Effector memory CD8-positive, alpha-beta T cell (primary cell): ENCODE results near the gene REEP6.

Experiments
- ATAC-seq: fragments of 150-1000 bp; cut with Tn5 transposase; replicated peaks from 2 replicates; pipeline ENCODE4 v1.10.0; 2021; ENCODE audit warnings: mild to moderate bottlenecking, moderate library complexity
- DNase-seq, 3 experiments: peaks; one replicate each; pipeline ENCODE4 v3.0.0; 2021
- H3K27ac Mint-ChIP-seq, 2 donors: one replicate each; pipeline ENCODE4 v1.8.0; 2022; ENCODE audit warnings: mild to moderate bottlenecking in 2 of 2, mixed read lengths in 2 of 2, moderate library complexity in 2 of 2
- H3K27me3 Mint-ChIP-seq, 2 donors: one replicate each; pipeline ENCODE4 v1.8.0; 2022; ENCODE audit warnings: mixed read lengths in 2 of 2
- H3K36me3 Mint-ChIP-seq: one replicate; pipeline ENCODE4 v1.8.0; 2022; ENCODE audit warnings: mild to moderate bottlenecking, moderate library complexity, mixed read lengths; ENCODE audit not compliant: insufficient read depth
- H3K4me1 Mint-ChIP-seq, 2 donors: one replicate each; pipeline ENCODE4 v1.8.0; 2022; ENCODE audit warnings: low read depth in 2 of 2, mixed read lengths in 2 of 2
- H3K4me3 Mint-ChIP-seq, 2 donors: one replicate each; pipeline ENCODE4 v1.8.0; 2022; ENCODE audit warnings: mild to moderate bottlenecking in 2 of 2, mixed read lengths in 2 of 2, moderate library complexity in 2 of 2
- H3K9me3 Mint-ChIP-seq, 2 donors: one replicate each; pipeline ENCODE4 v1.8.0; 2022; ENCODE audit warnings: mixed read lengths in 2 of 2
- total RNA-seq, 9 experiments: gene quantifications; one replicate each; lab custom pipeline; 2026; lab: John Stamatoyannopoulos, UW

Gene REEP6
- 0.67 to 4.3 (median 1.8) reads per million in 9 experiments for total RNA-seq

DNA sequence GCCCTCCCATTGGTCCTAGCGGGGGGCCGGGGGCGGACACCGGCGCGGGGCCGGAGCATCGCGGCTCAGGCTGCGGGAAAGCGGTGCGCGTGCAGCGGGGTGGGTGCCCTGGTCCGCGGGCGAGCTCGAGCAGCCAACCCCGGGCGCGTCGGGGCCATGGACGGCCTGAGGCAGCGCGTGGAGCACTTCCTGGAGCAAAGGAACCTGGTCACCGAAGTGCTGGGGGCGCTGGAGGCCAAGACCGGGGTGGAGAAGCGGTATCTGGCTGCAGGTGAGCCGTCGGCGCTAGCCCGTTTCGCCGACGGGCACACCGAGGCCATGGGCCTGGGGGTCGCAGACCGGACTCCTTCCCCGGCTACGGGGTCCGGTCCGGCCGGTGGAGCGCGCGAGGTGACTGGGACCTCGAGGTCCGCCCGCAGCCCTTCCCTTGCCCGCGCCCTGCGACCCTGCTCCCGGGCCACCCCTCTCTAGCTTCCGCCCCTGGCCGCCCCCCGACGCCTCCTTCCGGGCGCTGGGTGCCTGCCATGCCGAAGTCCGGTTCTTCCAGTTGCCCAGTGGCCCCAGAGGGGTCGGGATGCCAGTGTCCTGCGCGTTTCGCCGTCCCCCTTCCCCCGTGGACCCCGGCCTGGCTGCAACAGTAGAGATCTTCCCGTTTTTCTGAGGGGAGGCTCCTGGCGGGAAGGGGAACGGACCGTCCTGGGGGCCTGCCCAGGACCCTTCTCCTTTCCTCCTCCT is at the start of gene REEP6:
TSS of gene REEP6 (plus strand) at position 68 of the 735 bp plus-strand sequence. CDS start at position 157, 89 bp downstream.
- Mint-ChIP-seq H3K4me1 (peaks cover 17 to 18% of the 10 kb centered on the region in 2 donors), H3K27ac (peak within 1 kb of the TSS; percentile 81 to 83), H3K4me3 (peak within 1 kb of the TSS; percentile 81), H3K36me3 (peaks cover 9% of the 10 kb centered on the region), H3K9me3 (no peaks in the 10 kb centered on the region), H3K27me3 (peaks cover 0 to 3% of the 10 kb centered on the region in 2 donors)
- ATAC-seq: no peak
- no peak for DNase-seq

DNA sequence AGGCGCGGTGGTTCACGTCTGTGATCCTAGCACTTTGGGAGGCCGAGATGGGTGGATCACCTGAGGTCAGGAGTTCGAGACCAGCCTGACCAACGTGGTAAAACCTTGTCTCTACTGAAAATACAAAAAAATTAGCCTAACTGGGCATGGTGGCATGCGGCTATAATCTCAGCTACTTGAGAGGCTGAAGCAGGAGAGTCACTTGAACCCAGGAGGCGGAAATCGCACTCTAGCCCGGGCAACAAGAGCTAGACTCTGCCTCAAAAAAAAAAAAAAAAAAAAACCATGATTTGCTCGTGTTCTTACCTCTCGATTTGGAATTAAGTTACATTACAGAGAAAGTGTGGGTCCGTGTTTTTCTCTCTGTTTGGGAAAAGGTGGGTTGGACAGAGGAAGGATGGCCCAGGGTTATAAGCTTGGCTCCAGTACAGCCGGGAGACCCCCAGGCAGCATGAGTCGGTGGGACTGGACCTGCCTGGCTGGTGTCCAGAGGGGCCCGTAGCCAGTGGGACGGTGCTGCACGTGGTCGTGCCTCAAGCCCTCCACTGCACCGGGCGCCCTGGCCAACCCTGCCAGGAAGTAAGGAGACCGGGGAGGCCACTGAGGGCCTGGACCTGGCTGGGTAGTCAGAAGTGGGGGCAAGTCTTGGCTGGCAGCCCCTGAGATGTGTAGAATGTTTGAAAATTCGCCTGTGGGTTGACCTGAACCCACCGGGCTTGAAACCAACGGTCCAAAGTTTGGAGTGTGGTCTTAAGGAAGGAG is 49.1 kb upstream of the REEP6 start:
- Mint-ChIP-seq H3K27ac (peak overlapping the region in 1 of 2 donors; percentile 77), H3K36me3 (peaks cover 74% of the 10 kb centered on the region), H3K4me1 (peaks cover 26 to 32% of the 10 kb centered on the region in 2 donors), H3K27me3 (peaks cover under 1 to 2% of the 10 kb centered on the region in 2 donors), H3K9me3 (no peaks in the 10 kb centered on the region), H3K4me3 (peak overlapping the region; percentile 8 to 99)
- DNase-seq (no peak), ATAC-seq (no peak)

GRCh38 chr19:1445185-1445931 is 45.6 kb upstream of the REEP6 start:
- Mint-ChIP-seq H3K27ac (peak overlapping the region; percentile 35 to 83), H3K4me3 (peak overlapping the region; percentile 77 to 78), H3K4me1 (peaks cover 16 to 21% of the 10 kb centered on the region in 2 donors), H3K9me3 (no peaks in the 10 kb centered on the region), H3K27me3 (peaks cover 25 to 32% of the 10 kb centered on the region in 2 donors), H3K36me3 (peaks cover 67% of the 10 kb centered on the region)
- DNase-seq (peak; percentile 78 to 81 (median 81)), ATAC-seq (peak; percentile 88)

GRCh38 chr19:1445932-1446712 is 44.9 kb upstream of the REEP6 start:
- H3K27ac Mint-ChIP-seq: peak overlapping the region in 1 of 2 donors; percentile 83
- H3K4me3 Mint-ChIP-seq: peak overlapping the region; percentile 46 to 59
- H3K36me3 Mint-ChIP-seq: peaks cover 60% of the 10 kb centered on the region
- no peak for ATAC-seq
- no peaks in the 10 kb centered on the region for H3K9me3 Mint-ChIP-seq
- no peak for DNase-seq
- H3K27me3 Mint-ChIP-seq: peaks cover 33 to 40% of the 10 kb centered on the region in 2 donors
- H3K4me1 Mint-ChIP-seq: peaks cover 8 to 16% of the 10 kb centered on the region in 2 donors

GRCh38 chr19:1446713-1447481 is 44.1 kb upstream of the REEP6 start:
- Mint-ChIP-seq H3K4me3 (peak overlapping the region; percentile 46 to 59), H3K4me1 (peaks cover 8 to 13% of the 10 kb centered on the region in 2 donors), H3K9me3 (no peaks in the 10 kb centered on the region), H3K27ac (peak overlapping the region in 1 of 2 donors; percentile 28), H3K36me3 (peaks cover 52% of the 10 kb centered on the region), H3K27me3 (peaks cover 37 to 48% of the 10 kb centered on the region in 2 donors)
- ATAC-seq (no peak), DNase-seq (no peak)

GRCh38 chr19:1447504-1447903 is 43.5 kb upstream of the REEP6 start:
- peak overlapping the region in 1 of 2 donors; percentile 28 for H3K27ac Mint-ChIP-seq
- peaks cover 37 to 54% of the 10 kb centered on the region in 2 donors for H3K27me3 Mint-ChIP-seq
- H3K36me3 Mint-ChIP-seq: peaks cover 47% of the 10 kb centered on the region
- no peaks in the 10 kb centered on the region for H3K9me3 Mint-ChIP-seq
- ATAC-seq (no peak), DNase-seq (no peak)
- H3K4me1 Mint-ChIP-seq: peaks cover 8 to 12% of the 10 kb centered on the region in 2 donors
- H3K4me3 Mint-ChIP-seq: peak overlapping the region; percentile 46 to 59

GRCh38 chr19:1447944-1448343 is 43.0 kb upstream of the REEP6 start:
- Mint-ChIP-seq H3K27me3 (peaks cover 41 to 58% of the 10 kb centered on the region in 2 donors), H3K4me3 (peak overlapping the region; percentile 51 to 56), H3K36me3 (peaks cover 44% of the 10 kb centered on the region), H3K9me3 (no peaks in the 10 kb centered on the region), H3K27ac (no peak overlapping the region), H3K4me1 (peaks cover 8 to 12% of the 10 kb centered on the region in 2 donors)
- ATAC-seq: no peak
- no peak for DNase-seq

DNA sequence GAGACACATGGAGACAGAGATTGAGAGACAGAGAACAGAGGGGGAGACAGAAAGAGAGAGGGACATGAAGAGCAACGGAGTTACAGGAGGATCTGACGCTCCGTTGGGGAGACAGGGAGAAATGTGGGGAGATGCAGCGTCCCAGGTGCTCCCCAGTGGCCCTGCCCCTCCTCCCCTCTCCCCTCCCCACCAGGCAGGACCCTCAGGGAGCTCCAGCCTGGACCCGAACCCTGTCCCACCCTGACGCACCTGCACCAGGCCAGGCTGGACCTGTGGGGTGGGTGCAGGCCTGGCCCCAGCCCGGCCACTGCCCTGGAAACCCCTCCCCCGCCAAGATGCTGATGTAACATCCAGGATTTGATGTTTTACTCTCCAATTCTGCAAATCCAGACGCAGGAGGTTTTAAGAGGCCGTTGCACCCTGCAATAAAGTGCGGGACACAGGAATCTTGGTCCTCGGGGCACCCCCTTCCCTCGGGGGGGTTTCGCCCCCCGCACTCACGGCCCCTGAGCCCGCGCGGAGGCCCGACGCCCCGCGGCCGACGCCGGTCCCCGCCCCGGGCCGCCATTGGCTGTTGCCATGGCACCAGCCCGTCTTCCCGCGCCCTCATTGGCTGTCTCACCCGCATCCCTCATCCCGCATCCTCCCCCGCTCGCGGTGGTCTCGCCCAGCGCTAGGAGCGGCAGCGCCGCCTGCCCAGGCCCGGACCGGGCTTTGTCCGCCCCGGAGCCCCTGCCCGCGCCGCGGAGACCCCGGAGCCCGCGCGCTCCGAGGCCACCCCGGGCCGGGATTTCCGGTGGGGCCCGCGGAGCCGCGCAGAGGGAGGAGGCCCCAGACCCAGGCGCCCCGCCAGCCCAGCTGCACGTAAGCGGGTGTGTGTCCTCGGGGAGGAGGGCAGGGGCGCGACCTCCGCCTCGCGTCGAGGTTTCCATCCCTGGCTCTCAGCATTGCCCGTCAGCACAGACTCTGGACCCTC is 41.2 kb upstream of the REEP6 start, which contains the start of gene APC2:
TSS of gene APC2 (plus strand) at position 655 of the 976 bp plus-strand sequence. CDS start 2,881 bp downstream, outside the sequence.
- Mint-ChIP-seq H3K4me1 (peaks cover 9 to 10% of the 10 kb centered on the region in 2 donors), H3K27ac (no peak within 1 kb of the TSS), H3K27me3 (peaks cover 51 to 76% of the 10 kb centered on the region in 2 donors), H3K9me3 (no peaks in the 10 kb centered on the region), H3K4me3 (peak within 1 kb of the TSS; percentile 19 to 56), H3K36me3 (peaks cover 30% of the 10 kb centered on the region)
- no peak for ATAC-seq
- DNase-seq: no peak

GRCh38 chr19:1450735-1451731 is 39.9 kb upstream of the REEP6 start:
- peaks cover 58 to 89% of the 10 kb centered on the region in 2 donors for H3K27me3 Mint-ChIP-seq
- peak overlapping the region; percentile 9 to 11 for H3K4me3 Mint-ChIP-seq
- no peak for ATAC-seq
- no peak overlapping the region for H3K27ac Mint-ChIP-seq
- DNase-seq: no peak
- H3K4me1 Mint-ChIP-seq: peaks cover 10 to 13% of the 10 kb centered on the region in 2 donors
- H3K36me3 Mint-ChIP-seq: peaks cover 25% of the 10 kb centered on the region
- H3K9me3 Mint-ChIP-seq: no peaks in the 10 kb centered on the region
